Heart left ventricle (tissue), 16 donors: ENCODE results near the gene WDR70. TPM values are rescaled to one million over a fixed set of nuclear protein-coding genes. Genes with fewer than 3 reads are reported as not detected.

Experiments used
- ATAC-seq, 4 donors: fragments of 200-7000 bp; cut with Tn5 transposase; one replicate each; pipeline ENCODE4 v1.9.1; 2020 to 2022; ENCODE audit warnings: moderate library complexity in 4 of 4, mild to moderate bottlenecking in 3 of 4, moderate number of reproducible peaks in 1 of 4
- DNase-seq, 5 donors: peaks; one replicate each; pipeline ENCODE4 v3.0.0-alpha.2; 2020
- H3K27ac ChIP-seq, 12 donors: fragments of 200-600 bp; sonication (generic) in 4 of 12; one replicate each; pipeline versions ENCODE4 v1.5.0 to v1.8.0; 2016 to 2022; ENCODE audit warnings: mild to moderate bottlenecking in 2 of 12
- H3K27me3 ChIP-seq, 9 donors: fragments of 200-600 bp; sonication (generic) in 2 of 9; one replicate each; pipeline versions ENCODE4 v1.5.1 to v1.8.0; 2016 to 2022; ENCODE audit warnings: mild to moderate bottlenecking in 3 of 9
- H3K36me3 ChIP-seq, 9 donors: fragments of 200-600 bp; sonication (generic) in 2 of 9; one replicate each; pipeline versions ENCODE4 v1.5.0 to v1.8.0; 2018 to 2022; ENCODE audit warnings: mild to moderate bottlenecking in 2 of 9
- H3K4me1 ChIP-seq, 12 donors: fragments of 200-600 bp; sonication (generic) in 4 of 12; one replicate each; pipeline versions ENCODE4 v1.5.0 to v1.8.0; 2016 to 2022; ENCODE audit warnings: mild to moderate bottlenecking in 3 of 12
- H3K4me3 ChIP-seq, 12 donors: fragments of 200-600 bp; sonication (generic) in 4 of 12; one replicate each; pipeline versions ENCODE4 v1.5.0 to v1.8.0; 2017 to 2022; ENCODE audit warnings: mild to moderate bottlenecking in 9 of 12, moderate library complexity in 4 of 12
- H3K9me3 ChIP-seq, 12 donors: fragments of 200-600 bp; sonication (generic) in 4 of 12; one replicate each; pipeline versions ENCODE4 v1.5.0 to v1.8.0; 2016 to 2022; ENCODE audit warnings: mild to moderate bottlenecking in 1 of 12
- POLR2A ChIP-seq, 2 donors: fragments of 450-650 bp; IDR thresholded peaks; one replicate each; pipeline ENCODE4 v1.6.1; 2017; ENCODE audit warnings: antibody characterized with exemption in 2 of 2, mild to moderate bottlenecking in 2 of 2, moderate library complexity in 2 of 2
- WGBS, 4 donors: extraction: QIAGEN DNeasy Blood & Tissue Kit in 2 of 4; methylation state at CpG; one replicate each; pipeline versions ENCODE4 v1.1.5 to v1.1.7; 2013 to 2018; 5-methylcytosine and 5-hydroxymethylcytosine counted together
- intact Hi-C, 10 donors: fragments of 100-400 bp; cut with DNase I; formaldehyde crosslinking; loops; one replicate each; pipeline versions ENCODE4 v1.11.1 to v1.14.2; 2022
- polyA plus RNA-seq, 2 donors: library from polyadenylated mRNA; stranded (reverse); fragments of 200-250 nt; gene quantifications; one replicate each; pipeline ENCODE4 v1.2.3, GENCODE V29; 2013
- total RNA-seq, 9 donors: library from RNA; depleted of rRNA in 2 of 9; stranded (reverse); fragments of >200 nt in 2 of 9; fragmentation: NEBNext Ultra II Directional in 3 of 9; extraction: Animal tissue kit (Norgen Biotek cat#: 25700) in 3 of 9; gene quantifications; one replicate each; pipeline versions ENCODE4 v1.1.0 to v1.2.4, GENCODE V29; 2016 to 2023
- TF ChIP-seq, protein P1 (sequence below), 12 donors: fragments of 200-600 bp; sonication (generic) in 4 of 12; IDR thresholded peaks; one replicate each; pipeline versions ENCODE4 v1.5.0 to v1.8.0; 2018 to 2022; ENCODE audit warnings: antibody characterized with exemption in 12 of 12, mild to moderate bottlenecking in 5 of 12
- donor health status: ischemic (EF 13 %, LVEDD 7.1; RV severe dilation, severe dysfunction).
- donor health status: healthy with polysubstance abuse.
- donor health status: DM: no; HTN: yes; CAD: no.
- donor health status: DM: no; HTN: no; CAD: no.
- donor health status: ischemic (EF 25% LVEDD 6.9; RV normal size, moderate dysfunction).
- donor health status: ischemic (EF 25% LVEDD 5.7; RV mildly dilated, moderate dysfunction).
- donor health status: healthy.
- donor health status: DM: yes; HTN: yes; CAD: no.
- donor health status: ischemic (EF 35%, LVEDD 5.7; RV mildly dilated, moderate dysfunction).
- donor health status: nonischemic (EF 11% LVEDD 7.7; RV severe dilation, severe dysfunction).
- donor health status: DM: yes; HTN: yes; CAD: no.
- donor health status: PGD.
- donor health status: ischemic (EF 29% LVEDD 5.4; RV normal size, mild dysfunction).
- donor health status: nonischemic (EF 23%, LVEDD 6.1; RV moderate dilation, normal function).

Gene WDR70
- total and polyA plus RNA-seq, 11 donors: 6.0 to 31.3 (median 13.6) TPM

- ATAC-seq (no peak), DNase-seq (no peak)
- Histone ChIP-seq H3K4me3 (no peak overlapping the region), H3K27me3 (no peaks in the 10 kb centered on the region), H3K27ac (no peak overlapping the region), H3K9me3 (no peaks in the 10 kb centered on the region), H3K36me3 (no peaks in the 10 kb centered on the region), H3K4me1 (no peaks in the 10 kb centered on the region)
- intact Hi-C loops: no loop called here
- no peak for TF ChIP-seq POLR2A (IDR thresholded peaks at IDR 0.05)
- TF ChIP-seq, protein P1, sequence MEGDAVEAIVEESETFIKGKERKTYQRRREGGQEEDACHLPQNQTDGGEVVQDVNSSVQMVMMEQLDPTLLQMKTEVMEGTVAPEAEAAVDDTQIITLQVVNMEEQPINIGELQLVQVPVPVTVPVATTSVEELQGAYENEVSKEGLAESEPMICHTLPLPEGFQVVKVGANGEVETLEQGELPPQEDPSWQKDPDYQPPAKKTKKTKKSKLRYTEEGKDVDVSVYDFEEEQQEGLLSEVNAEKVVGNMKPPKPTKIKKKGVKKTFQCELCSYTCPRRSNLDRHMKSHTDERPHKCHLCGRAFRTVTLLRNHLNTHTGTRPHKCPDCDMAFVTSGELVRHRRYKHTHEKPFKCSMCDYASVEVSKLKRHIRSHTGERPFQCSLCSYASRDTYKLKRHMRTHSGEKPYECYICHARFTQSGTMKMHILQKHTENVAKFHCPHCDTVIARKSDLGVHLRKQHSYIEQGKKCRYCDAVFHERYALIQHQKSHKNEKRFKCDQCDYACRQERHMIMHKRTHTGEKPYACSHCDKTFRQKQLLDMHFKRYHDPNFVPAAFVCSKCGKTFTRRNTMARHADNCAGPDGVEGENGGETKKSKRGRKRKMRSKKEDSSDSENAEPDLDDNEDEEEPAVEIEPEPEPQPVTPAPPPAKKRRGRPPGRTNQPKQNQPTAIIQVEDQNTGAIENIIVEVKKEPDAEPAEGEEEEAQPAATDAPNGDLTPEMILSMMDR (IDR thresholded peaks at IDR 0.05): no peak
- WGBS, 4 donors: 44 to 69% (median 58%) methylated on average over 3 of the region's 3 CpGs
Observed at GRCh38 chr5:37567566-37567965, 188.4 kb downstream of the WDR70 start.

- no peaks in the 10 kb centered on the region for H3K27me3 ChIP-seq
- no peaks in the 10 kb centered on the region for H3K4me1 ChIP-seq
- no peaks in the 10 kb centered on the region for H3K36me3 ChIP-seq
- H3K4me3 ChIP-seq: no peak overlapping the region
- no peaks in the 10 kb centered on the region for H3K9me3 ChIP-seq
- TF ChIP-seq, protein P1 (IDR thresholded peaks at IDR 0.05): no peak
- TF ChIP-seq POLR2A (IDR thresholded peaks at IDR 0.05): no peak
- ATAC-seq: no peak
- no peak for DNase-seq
- intact Hi-C loops: no loop called here
- no peak overlapping the region for H3K27ac ChIP-seq
Observed at GRCh38 chr5:37568018-37568753, 189.1 kb downstream of the WDR70 start.

- Histone ChIP-seq H3K27me3 (no peaks in the 10 kb centered on the region), H3K36me3 (no peaks in the 10 kb centered on the region), H3K9me3 (no peaks in the 10 kb centered on the region), H3K4me3 (no peak overlapping the region), H3K27ac (no peak overlapping the region), H3K4me1 (no peaks in the 10 kb centered on the region)
- intact Hi-C loops: no loop called here
- TF ChIP-seq, protein P1 (IDR thresholded peaks at IDR 0.05): no peak
- TF ChIP-seq POLR2A (IDR thresholded peaks at IDR 0.05): no peak
- DNase-seq (no peak), ATAC-seq (no peak)
Observed at GRCh38 chr5:37568893-37569292, 189.8 kb downstream of the WDR70 start.

- 94 to 98% (median 98%) methylated on average over 2 of the region's 2 CpGs for WGBS, 4 donors
- ATAC-seq (no peak), DNase-seq (no peak)
- Histone ChIP-seq H3K27ac (no peak overlapping the region), H3K4me1 (no peaks in the 10 kb centered on the region), H3K36me3 (no peaks in the 10 kb centered on the region), H3K4me3 (no peak overlapping the region), H3K27me3 (no peaks in the 10 kb centered on the region), H3K9me3 (no peaks in the 10 kb centered on the region)
- intact Hi-C loops: no loop called here
- TF ChIP-seq, protein P1 (IDR thresholded peaks at IDR 0.05): no peak
- no peak for TF ChIP-seq POLR2A (IDR thresholded peaks at IDR 0.05)
Observed at GRCh38 chr5:37569466-37569865, 190.3 kb downstream of the WDR70 start.
